Immature natural killer cell (primary cell): ENCODE results near the gene FOSL1. TPM values are rescaled to one million over a fixed set of nuclear protein-coding genes. Genes with fewer than 3 reads are reported as not detected.

Experiments used
- DNase-seq, 3 donors: peaks; one replicate each; pipeline ENCODE4 v3.0.0; 2022; ENCODE audit warnings: mixed read lengths in 1 of 3
- H3K27ac Mint-ChIP-seq, 6 donors: one replicate each; pipeline ENCODE4 v1.8.0; 2020; ENCODE audit warnings: mixed read lengths in 6 of 6, mild to moderate bottlenecking in 5 of 6, inconsistent platforms in 4 of 6, moderate library complexity in 3 of 6
- H3K27me3 Mint-ChIP-seq, 3 donors: one replicate each; pipeline ENCODE4 v1.8.0; 2020 to 2021; ENCODE audit warnings: low read depth in 3 of 3, mild to moderate bottlenecking in 3 of 3, mixed read lengths in 3 of 3, moderate library complexity in 3 of 3, inconsistent platforms in 1 of 3
- H3K36me3 Mint-ChIP-seq, 3 donors: one replicate each; pipeline ENCODE4 v1.8.0; 2020; ENCODE audit warnings: mixed read lengths in 3 of 3, inconsistent platforms in 2 of 3, mild to moderate bottlenecking in 2 of 3
- H3K4me1 Mint-ChIP-seq, 2 donors: one replicate each; pipeline ENCODE4 v1.8.0; 2020; ENCODE audit warnings: inconsistent platforms in 2 of 2, mild to moderate bottlenecking in 2 of 2, mixed read lengths in 2 of 2, moderate library complexity in 1 of 2
- H3K4me3 Mint-ChIP-seq, 5 donors: one replicate each; pipeline ENCODE4 v1.8.0; 2020; ENCODE audit warnings: mild to moderate bottlenecking in 5 of 5, mixed read lengths in 5 of 5, inconsistent platforms in 3 of 5, moderate library complexity in 3 of 5
- H3K9me3 Mint-ChIP-seq, 6 donors: one replicate each; pipeline ENCODE4 v1.8.0; 2020; ENCODE audit warnings: mild to moderate bottlenecking in 6 of 6, mixed read lengths in 6 of 6, inconsistent platforms in 4 of 6, moderate library complexity in 3 of 6
- polyA plus RNA-seq, 3 donors: library from polyadenylated mRNA; unstranded; fragments of 300-500 nt; fragmentation: Illumina TruSeq; gene quantifications; one replicate each; pipeline ENCODE4 v1.2.3, GENCODE V29; 2021

Gene FOSL1
- polyA plus RNA-seq, 3 donors from 2014 or later, result 0.13 to 0.30 (median 0.17) TPM

GRCh38 chr11:65888163-65888814, 11.9 kb downstream of the FOSL1 start, which contains the start of gene FIBP:
TSS of gene FIBP (minus strand) at chr11:65888471. CDS start at chr11:65888418, 53 bp downstream.
- H3K4me1 Mint-ChIP-seq, result peaks cover 74 to 81% of the 10 kb centered on the region in 2 donors
- peak within 1 kb of the TSS; percentile 84 to 94 (median 92) for H3K4me3 Mint-ChIP-seq
- H3K9me3 Mint-ChIP-seq, result no peaks in the 10 kb centered on the region
- peaks cover 0 to 13% (median 0%) of the 10 kb centered on the region in 3 donors for H3K36me3 Mint-ChIP-seq
- H3K27ac Mint-ChIP-seq, result peak within 1 kb of the TSS; percentile 94 to 99 (median 98)
- peaks cover 7 to 17% (median 15%) of the 10 kb centered on the region in 3 donors for H3K27me3 Mint-ChIP-seq
- peak; percentile 92 to 93 (median 92) for DNase-seq

GRCh38 chr11:65887723-65888162, 12.4 kb downstream of the FOSL1 start:
- H3K27me3 Mint-ChIP-seq, result peaks cover 7 to 17% (median 15%) of the 10 kb centered on the region in 3 donors
- peaks cover 0 to 14% (median 0%) of the 10 kb centered on the region in 3 donors for H3K36me3 Mint-ChIP-seq
- peak overlapping the region; percentile 94 to 99 (median 98) for H3K27ac Mint-ChIP-seq
- no peak for DNase-seq
- peaks cover 68 to 76% of the 10 kb centered on the region in 2 donors for H3K4me1 Mint-ChIP-seq
- no peaks in the 10 kb centered on the region for H3K9me3 Mint-ChIP-seq
- peak overlapping the region; percentile 84 to 94 (median 92) for H3K4me3 Mint-ChIP-seq

GRCh38 chr11:65886826-65887722, 13.1 kb downstream of the FOSL1 start:
- H3K9me3 Mint-ChIP-seq, result no peaks in the 10 kb centered on the region
- H3K4me1 Mint-ChIP-seq, result peaks cover 67 to 75% of the 10 kb centered on the region in 2 donors
- peak overlapping the region; percentile 84 to 94 (median 92) for H3K4me3 Mint-ChIP-seq
- peaks cover 7 to 17% (median 15%) of the 10 kb centered on the region in 3 donors for H3K27me3 Mint-ChIP-seq
- H3K27ac Mint-ChIP-seq, result peak overlapping the region; percentile 29 to 99 (median 98)
- peaks cover 0 to 18% (median 0%) of the 10 kb centered on the region in 3 donors for H3K36me3 Mint-ChIP-seq
- no peak for DNase-seq

- Mint-ChIP-seq H3K27me3 (peaks cover 7 to 18% (median 16%) of the 10 kb centered on the region in 3 donors), H3K36me3 (peaks cover 0 to 18% (median 0%) of the 10 kb centered on the region in 3 donors), H3K27ac (peak overlapping the region in 2 of 6 donors; percentile 29 to 84), H3K9me3 (no peaks in the 10 kb centered on the region), H3K4me3 (peak overlapping the region in 3 of 5 donors; percentile 71 to 92 (median 84)), H3K4me1 (peaks cover 71 to 79% of the 10 kb centered on the region in 2 donors)
- no peak for DNase-seq
Observed at GRCh38 chr11:65885808-65886536, 14.2 kb downstream of the FOSL1 start.

GRCh38 chr11:65885231-65885630, 15.0 kb downstream of the FOSL1 start:
- Mint-ChIP-seq H3K27me3 (peaks cover 7 to 19% (median 16%) of the 10 kb centered on the region in 3 donors), H3K36me3 (peaks cover 0 to 18% (median 0%) of the 10 kb centered on the region in 3 donors), H3K4me1 (peaks cover 77 to 84% of the 10 kb centered on the region in 2 donors), H3K4me3 (no peak overlapping the region), H3K27ac (peak overlapping the region in 3 of 6 donors; percentile 23 to 53 (median 50)), H3K9me3 (no peaks in the 10 kb centered on the region)
- no peak for DNase-seq

- H3K4me1 Mint-ChIP-seq, result peaks cover 77 to 84% of the 10 kb centered on the region in 2 donors
- H3K27me3 Mint-ChIP-seq, result peaks cover 7 to 16% (median 14%) of the 10 kb centered on the region in 3 donors
- H3K36me3 Mint-ChIP-seq, result peaks cover 0 to 18% (median 0%) of the 10 kb centered on the region in 3 donors
- no peaks in the 10 kb centered on the region for H3K9me3 Mint-ChIP-seq
- H3K27ac Mint-ChIP-seq, result peak overlapping the region; percentile 15 to 91 (median 89)
- H3K4me3 Mint-ChIP-seq, result peak overlapping the region in 4 of 5 donors; percentile 15 to 52 (median 44)
- peak; percentile 80 to 84 (median 83) for DNase-seq
Observed at GRCh38 chr11:65884716-65885092, 15.5 kb downstream of the FOSL1 start.

- Mint-ChIP-seq H3K9me3 (no peaks in the 10 kb centered on the region), H3K4me3 (peak overlapping the region in 2 of 5 donors; percentile 40 to 52), H3K27ac (peak overlapping the region; percentile 23 to 94 (median 89)), H3K36me3 (peaks cover 0 to 18% (median 0%) of the 10 kb centered on the region in 3 donors), H3K27me3 (peaks cover 7 to 16% (median 13%) of the 10 kb centered on the region in 3 donors), H3K4me1 (peaks cover 77 to 84% of the 10 kb centered on the region in 2 donors)
- DNase-seq, result no peak
Observed at GRCh38 chr11:65883786-65884715, 16.1 kb downstream of the FOSL1 start.

GRCh38 chr11:65883058-65883761, 17.0 kb downstream of the FOSL1 start:
- Mint-ChIP-seq H3K27ac (peak overlapping the region in 5 of 6 donors; percentile 23 to 94 (median 87)), H3K36me3 (peaks cover 0 to 18% (median 0%) of the 10 kb centered on the region in 3 donors), H3K9me3 (no peaks in the 10 kb centered on the region), H3K4me3 (peak overlapping the region in 1 of 5 donors; percentile 36), H3K27me3 (peaks cover 0 to 11% (median 8%) of the 10 kb centered on the region in 3 donors), H3K4me1 (peaks cover 78 to 84% of the 10 kb centered on the region in 2 donors)
- no peak for DNase-seq

GRCh38 chr11:65882120-65883057, 17.8 kb downstream of the FOSL1 start:
- no peaks in the 10 kb centered on the region for H3K9me3 Mint-ChIP-seq
- H3K4me1 Mint-ChIP-seq, result peaks cover 77 to 84% of the 10 kb centered on the region in 2 donors
- peak overlapping the region; percentile 23 to 98 (median 94) for H3K27ac Mint-ChIP-seq
- peaks cover 0 to 8% (median 8%) of the 10 kb centered on the region in 3 donors for H3K27me3 Mint-ChIP-seq
- peaks cover 0 to 18% (median 0%) of the 10 kb centered on the region in 3 donors for H3K36me3 Mint-ChIP-seq
- no peak for DNase-seq
- H3K4me3 Mint-ChIP-seq, result peak overlapping the region; percentile 87 to 97 (median 95)

GRCh38 chr11:65880844-65881421, 19.3 kb downstream of the FOSL1 start:
- DNase-seq, result peak; percentile 60 to 73 (median 65)
- H3K4me3 Mint-ChIP-seq, result peak overlapping the region; percentile 87 to 97 (median 95)
- peaks cover 75 to 76% of the 10 kb centered on the region in 2 donors for H3K4me1 Mint-ChIP-seq
- H3K36me3 Mint-ChIP-seq, result peaks cover 0 to 14% (median 0%) of the 10 kb centered on the region in 3 donors
- H3K27me3 Mint-ChIP-seq, result peaks cover 0 to 8% (median 8%) of the 10 kb centered on the region in 3 donors
- no peaks in the 10 kb centered on the region for H3K9me3 Mint-ChIP-seq
- H3K27ac Mint-ChIP-seq, result peak overlapping the region; percentile 94 to 98 (median 96)
